HepG2 (cell line): ENCODE results near the gene CNNM4. TPM values are rescaled to one million over a fixed set of nuclear protein-coding genes. Genes with fewer than 3 reads are reported as not detected.

Experiments
- AGO2 ChIP-seq: fragments of 200-400 bp; formaldehyde crosslinking; optimal IDR thresholded peaks from 2 replicates; pipeline ENCODE3; 2017; ENCODE audit warnings: mild to moderate bottlenecking, low read depth, low read length, moderate library complexity
- BCLAF1 ChIP-seq: fragments of 450-650 bp; IDR thresholded peaks from 2 replicates; pipeline ENCODE4 v1.6.1; 2017; ENCODE audit warnings: mild to moderate bottlenecking
- BORCS8-MEF2B ChIP-seq: sonication (generic); formaldehyde crosslinking; IDR thresholded peaks from 2 replicates; pipeline ENCODE4 v1.8.0; 2022; ENCODE audit warnings: mild to moderate bottlenecking, missing genetic modification reagents
- CREM ChIP-seq, 2 experiments: sonication (generic) in 1 of 2; formaldehyde crosslinking in 1 of 2; IDR thresholded peaks; 2 replicates each; pipeline versions ENCODE4 v1.4.0 to v1.6.1; 2016 to 2020; ENCODE audit warnings: antibody characterized with exemption in 1 of 2, mild to moderate bottlenecking in 1 of 2, missing genetic modification reagents in 1 of 2
- PREB ChIP-seq: sonication (generic); formaldehyde crosslinking; IDR thresholded peaks from 2 replicates; pipeline ENCODE4 v1.4.0; 2020; ENCODE audit warnings: missing genetic modification reagents
- SP1 ChIP-seq, 2 experiments: fragments of 450-650 bp in 1 of 2; sonication (generic) in 1 of 2; formaldehyde crosslinking in 1 of 2; IDR thresholded peaks; 2 replicates each; pipeline versions ENCODE4 v1.4.0 to v1.6.1; 2016 to 2020; ENCODE audit warnings: missing genetic modification reagents in 1 of 2
- SSRP1 ChIP-seq: IDR thresholded peaks from 2 replicates; pipeline ENCODE4 v1.6.1; 2016; ENCODE audit warnings: control low read depth
- TAF15 ChIP-seq: fragments of 200-400 bp; formaldehyde crosslinking; IDR thresholded peaks from one replicate; pipeline ENCODE4 v1.6.1; 2018; ENCODE audit warnings: mild to moderate bottlenecking, low read depth, low read length; ENCODE audit not compliant: poor library complexity, severe bottlenecking
- ZBTB44 ChIP-seq: sonication (generic); formaldehyde crosslinking; IDR thresholded peaks from 2 replicates; pipeline ENCODE4 v1.4.0; 2020; ENCODE audit warnings: missing genetic modification reagents
- ZFP36L1 ChIP-seq: sonication (generic); formaldehyde crosslinking; IDR thresholded peaks from 2 replicates; pipeline ENCODE4 v1.8.0; 2022; ENCODE audit warnings: mild to moderate bottlenecking, missing genetic modification reagents, moderate library complexity
- ZNF513 ChIP-seq: sonication (generic); formaldehyde crosslinking; conservative IDR thresholded peaks from 2 replicates; pipeline ENCODE4 v1.5.0; 2020; ENCODE audit warnings: missing genetic modification reagents
- ZNF83 ChIP-seq: sonication (generic); formaldehyde crosslinking; IDR thresholded peaks from 2 replicates; pipeline ENCODE4 v1.4.0; 2020; ENCODE audit warnings: missing genetic modification reagents, mild to moderate bottlenecking, borderline replicate concordance
- polyA plus RNA-seq, 8 experiments: library from polyadenylated mRNA; depleted of rRNA in 3 of 8; stranded (reverse) in 7 of 8; unstranded in 1 of 8; fragments of >200 nt; fragmentation: Illumina TruSeq in 4 of 8; extraction: Trizol in 4 of 8; gene quantifications; 2 replicates each; pipeline versions ENCODE4 v1.2.1 to v1.2.3, GENCODE V29; 2011 to 2016; ENCODE audit warnings: low read depth in 4 of 8, missing spikeins in 1 of 8, mixed read lengths in 1 of 8; ENCODE audit not compliant: insufficient read depth in 1 of 8
- total RNA-seq, 5 experiments: library from RNA; depleted of rRNA; stranded (reverse); fragments of >200 nt; fragmentation: Illumina TruSeq; extraction: Trizol; gene quantifications; 2 replicates each; pipeline ENCODE4 v1.2.3, GENCODE V29; 2016; ENCODE audit warnings: low read depth in 1 of 5

The CNNM4 gene
- total and polyA plus RNA-seq, 2 of the 13 experiments (the other 11 are each of a cell fraction or from before 2014, with no cell fraction given): 5.9 to 8.4 TPM

GRCh38 chr2:96839293-96839874 is 78.7 kb downstream of the CNNM4 start (continued):
- no peak for TF ChIP-seq BCLAF1
- TF ChIP-seq AGO2: peak; percentile 98
- no peak for TF ChIP-seq SP1 (IDR thresholded peaks at IDR 0.05)
- no peak for TF ChIP-seq SP1 (CRISPR knock-in tag; IDR thresholded peaks at IDR 0.05)
- no peak for TF ChIP-seq ZBTB44 (CRISPR knock-in tag)
- no peak for TF ChIP-seq ZNF83 (CRISPR knock-in tag)
- TF ChIP-seq BORCS8-MEF2B (CRISPR knock-in tag): peak; percentile 56; the same call in 1 of the 2 replicates
- TF ChIP-seq CREM (IDR thresholded peaks at IDR 0.05): no peak
- no peak for TF ChIP-seq CREM (CRISPR knock-in tag; IDR thresholded peaks at IDR 0.05)
- peak; percentile 22 for TF ChIP-seq TAF15
- no peak for TF ChIP-seq PREB
- TF ChIP-seq ZNF513: no peak
- no peak for TF ChIP-seq SSRP1 (CRISPR knock-in tag)
- TF ChIP-seq ZFP36L1: no peak
- TF ChIP-seq, all 625 proteins: peak for 21
